GM19463 (cell line): ENCODE measurements around the gene ZNF280A.
"Not testable (repeated sequence)": the region's sequence is repeated elsewhere in the genome, so short reads cannot be mapped to it uniquely, and the experiment has no call there.

ENCODE experiments used
- ATAC-seq: cut with Tn5 transposase; IDR thresholded peaks from one replicate; pipeline ENCODE4 v1.9.1; 2021; ENCODE audit warnings: mild to moderate bottlenecking, moderate library complexity; ENCODE audit not compliant: unreplicated experiment

Gene ZNF280A

GRCh38 chr22:22515890-22516289 lies 4.2 kb downstream of the ZNF280A start:
- no peak for ATAC-seq

GRCh38 chr22:22514431-22514830 lies 5.6 kb downstream of the ZNF280A start:
- ATAC-seq = not testable (repeated sequence)

GRCh38 chr22:22513619-22514018 lies 6.5 kb downstream of the ZNF280A start:
- no peak for ATAC-seq

GRCh38 chr22:22512951-22513350 lies 7.1 kb downstream of the ZNF280A start:
- ATAC-seq = no peak

GRCh38 chr22:22510833-22511232 lies 9.2 kb downstream of the ZNF280A start:
- ATAC-seq = not testable (repeated sequence)

- not testable (repeated sequence) for ATAC-seq
Observed at GRCh38 chr22:22509912-22510311, 10.2 kb downstream of the ZNF280A start.

GRCh38 chr22:22508274-22509176 lies 11.5 kb downstream of the ZNF280A start, which contains the start of gene ZNF280B:
ZNF280B (minus strand) TSS chr22:22508742; CDS start chr22:22489398, 19,344 bp downstream.
- peak; percentile 93 for ATAC-seq

- no peak for ATAC-seq
Observed at GRCh38 chr22:22507743-22508273, 12.3 kb downstream of the ZNF280A start.

GRCh38 chr22:22506736-22507135 lies 13.3 kb downstream of the ZNF280A start:
- no peak for ATAC-seq

GRCh38 chr22:22498267-22498666 lies 21.8 kb downstream of the ZNF280A start:
- no peak for ATAC-seq

- ATAC-seq = not testable (repeated sequence)
Observed at GRCh38 chr22:22491589-22491988, 28.5 kb downstream of the ZNF280A start.

- ATAC-seq = no peak
Observed at GRCh38 chr22:22488736-22489135, 31.3 kb downstream of the ZNF280A start.

GRCh38 chr22:22487869-22488597 lies 32.0 kb downstream of the ZNF280A start:
- ATAC-seq = no peak

GRCh38 chr22:22487059-22487458 lies 33.0 kb downstream of the ZNF280A start:
- ATAC-seq = no peak

- ATAC-seq = no peak
Observed at GRCh38 chr22:22486132-22486899, 33.8 kb downstream of the ZNF280A start.

- ATAC-seq = no peak
Observed at GRCh38 chr22:22485524-22485923, 34.5 kb downstream of the ZNF280A start.

- no peak for ATAC-seq
Observed at GRCh38 chr22:22484023-22484422, 36.0 kb downstream of the ZNF280A start.

GRCh38 chr22:22480940-22481339 lies 39.1 kb downstream of the ZNF280A start:
- ATAC-seq = no peak

GRCh38 chr22:22479999-22480532 lies 40.0 kb downstream of the ZNF280A start:
- ATAC-seq = no peak

GRCh38 chr22:22479116-22479515 lies 41.0 kb downstream of the ZNF280A start:
- ATAC-seq = no peak
